Measurements from ENCODE around the gene ZNF432.
"Not testable (repeated sequence)": the region's sequence is repeated elsewhere in the genome, so short reads cannot be mapped to it uniquely, and the experiment has no call there.

DNA sequence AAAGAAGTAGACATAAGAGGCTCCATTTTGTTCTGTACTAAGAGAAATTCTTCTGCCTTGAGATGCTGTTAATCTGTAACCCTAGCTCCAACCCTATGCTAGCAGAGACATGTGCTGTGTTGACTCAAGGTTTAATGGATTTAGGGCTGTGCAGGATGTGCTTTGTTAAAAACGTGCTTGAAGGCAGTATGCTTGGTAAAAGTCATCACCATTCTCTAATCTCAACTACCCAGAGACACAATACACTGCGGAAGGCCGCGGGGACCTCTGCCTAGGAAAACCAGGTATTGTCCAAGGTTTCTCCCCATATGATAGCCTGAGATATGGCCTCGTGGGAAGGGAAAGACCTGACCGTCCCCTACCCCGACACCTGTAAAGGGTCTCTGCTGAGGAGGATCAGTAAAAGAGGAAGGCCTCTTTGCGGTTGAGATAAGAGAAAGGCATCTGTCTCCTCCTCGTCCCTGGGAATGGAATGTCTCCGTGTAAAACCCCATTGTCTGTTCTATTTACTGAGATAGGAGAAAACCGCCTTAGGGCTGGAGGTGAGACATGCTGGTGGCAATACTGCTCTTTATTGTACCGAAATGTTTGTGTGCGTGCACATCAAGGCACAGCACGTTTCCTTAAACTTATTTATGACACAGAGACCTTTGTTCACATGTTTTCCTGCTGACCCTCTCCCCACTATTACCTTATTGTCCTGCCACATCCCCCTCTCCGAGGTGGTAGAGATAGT is 22.2 kb downstream of the ZNF432 start:
- not testable (repeated sequence) for TF ChIP-seq STAT5B (CRISPR knock-in tag; IDR thresholded peaks at IDR 0.05); ZNF296 (CRISPR knock-in tag; conservative IDR thresholded peaks at IDR 0.05); ZBTB7B (CRISPR knock-in tag; IDR thresholded peaks at IDR 0.05); ZNF816 (CRISPR knock-in tag; IDR thresholded peaks at IDR 0.05; ENCODE audit: borderline replicate concordance); ZNF546 (CRISPR knock-in tag; conservative IDR thresholded peaks at IDR 0.05); ZNF605 (CRISPR knock-in tag; IDR thresholded peaks at IDR 0.05); SNAPC5 (CRISPR knock-in tag; IDR thresholded peaks at IDR 0.05; ENCODE audit: borderline replicate concordance)
- TF ChIP-seq ZFX (CRISPR knock-in tag; IDR thresholded peaks at IDR 0.05; ENCODE audit: low read depth): peak; percentile 61; the same call in 1 of the 2 replicates
